ENCODE data around the gene CDK11B.
A peak's percentile ranks its signal among the peaks of the same experiment; 100 is the strongest.

The CDK11B gene

GRCh38 chr1:1626207-1627141 is 32.3 kb downstream of the CDK11B start:
- no peak for DNase-seq

- DNase-seq: no peak
Measured at GRCh38 chr1:1625824-1626206, 33.0 kb downstream of the CDK11B start.

- DNase-seq: no peak
Measured at GRCh38 chr1:1625404-1625775, 33.4 kb downstream of the CDK11B start.

GRCh38 chr1:1624443-1625403 is 34.1 kb downstream of the CDK11B start:
- no peak for DNase-seq

GRCh38 chr1:1623631-1624442 is 35.0 kb downstream of the CDK11B start:
- no peak for DNase-seq

GRCh38 chr1:1623181-1623630 is 35.6 kb downstream of the CDK11B start:
- DNase-seq: no peak

GRCh38 chr1:1622788-1623094 is 36.1 kb downstream of the CDK11B start:
- no peak for DNase-seq

GRCh38 chr1:1622010-1622787 is 36.6 kb downstream of the CDK11B start:
- no peak for DNase-seq

- DNase-seq: no peak
Measured at GRCh38 chr1:1621173-1622009, 37.4 kb downstream of the CDK11B start.

- no peak for DNase-seq
Measured at GRCh38 chr1:1620433-1621139, 38.2 kb downstream of the CDK11B start.

- no peak for DNase-seq
Measured at GRCh38 chr1:1619917-1620361, 38.9 kb downstream of the CDK11B start.

GRCh38 chr1:1618396-1619068 is 40.3 kb downstream of the CDK11B start:
- DNase-seq: no peak

- no peak for DNase-seq
Measured at GRCh38 chr1:1617925-1618324, 40.9 kb downstream of the CDK11B start.

- DNase-seq: no peak
Measured at GRCh38 chr1:1617516-1617915, 41.3 kb downstream of the CDK11B start.

GRCh38 chr1:1616838-1617237 is 42.0 kb downstream of the CDK11B start:
- no peak for DNase-seq

GRCh38 chr1:1616045-1616790 is 42.6 kb downstream of the CDK11B start:
- no peak for DNase-seq

- DNase-seq: peak; percentile 90
Measured at GRCh38 chr1:1615256-1616044, 43.4 kb downstream of the CDK11B start, which contains the start of gene MIB2. Gene MIB2 (plus strand): TSS chr1:1615500. CDS start chr1:1623453, 7,953 bp downstream.

GRCh38 chr1:1614954-1615255 is 43.9 kb downstream of the CDK11B start:
- DNase-seq: no peak
